Vagina (tissue), 2 donors: Measurements from ENCODE around the gene CCP110. TPM values are rescaled to one million over a fixed set of nuclear protein-coding genes. Genes with fewer than 3 reads are reported as not detected.

Experiments
- DNase-seq, 2 donors: peaks; one replicate each; pipeline ENCODE4 v3.0.0-alpha.2; 2017; ENCODE audit errors: extremely low spot score in 2 of 2
- H3K27ac ChIP-seq: fragments of 200-600 bp; sonication (generic); one replicate; pipeline ENCODE4 v1.5.1; 2019
- H3K27me3 ChIP-seq: fragments of 200-600 bp; sonication (generic); one replicate; pipeline ENCODE4 v1.5.1; 2019
- H3K36me3 ChIP-seq, 2 donors: fragments of 200-600 bp; sonication (generic); one replicate each; pipeline ENCODE4 v1.5.1; 2017 to 2019
- H3K4me1 ChIP-seq: fragments of 200-600 bp; sonication (generic); one replicate; pipeline ENCODE4 v1.5.1; 2019
- H3K4me3 ChIP-seq, 2 donors: fragments of 200-600 bp; sonication (generic); 1 replicate in 1 of 2; 2 replicates in 1 of 2; pipeline ENCODE4 v1.5.1; 2016 to 2019
- H3K9me3 ChIP-seq: fragments of 200-600 bp; sonication (generic); one replicate; pipeline ENCODE4 v1.5.1; 2019
- CTCF ChIP-seq, 3 experiments: fragments of 450-650 bp in 2 of 3; fragments of 200-600 bp in 1 of 3; sonication (generic) in 1 of 3; IDR thresholded peaks; one replicate each; pipeline ENCODE4 v1.5.1; 2017 to 2019; ENCODE audit warnings: antibody characterized with exemption in 3 of 3, mild to moderate bottlenecking in 2 of 3, moderate library complexity in 2 of 3
- POLR2A ChIP-seq, 2 donors: fragments of 450-650 bp; IDR thresholded peaks; one replicate each; pipeline ENCODE4 v1.6.1; 2017; ENCODE audit warnings: antibody characterized with exemption in 2 of 2, mild to moderate bottlenecking in 2 of 2, moderate library complexity in 2 of 2
- POLR2AphosphoS5 ChIP-seq, 2 donors: sonication (generic); formaldehyde crosslinking; IDR thresholded peaks; one replicate each; pipeline ENCODE4 v1.9.0; 2017; ENCODE audit warnings: antibody characterized with exemption in 2 of 2, mild to moderate bottlenecking in 2 of 2, low read depth in 1 of 2; ENCODE audit not compliant: insufficient read depth in 1 of 2
- intact Hi-C: fragments of 100-400 bp; cut with DNase I; formaldehyde crosslinking; loops from one replicate; pipeline ENCODE4 v1.15.1; 2023
- total RNA-seq: library from RNA; depleted of rRNA; stranded (reverse); fragments of >200 nt; gene quantifications from one replicate; pipeline ENCODE4 v1.2.3, GENCODE V29; 2016

CCP110 gene
- total RNA-seq, 1 donor from 2014 or later = 17.7 TPM

- no peaks in the 10 kb centered on the region for H3K36me3 ChIP-seq
- H3K27ac ChIP-seq = peak overlapping the region; percentile 79
- TF ChIP-seq POLR2AphosphoS5 (IDR thresholded peaks at IDR 0.05; ENCODE audit: insufficient read depth in 1 of 2, low read depth in 1 of 2) (no peak), CTCF (IDR thresholded peaks at IDR 0.05) (no peak), POLR2A (IDR thresholded peaks at IDR 0.05) (no peak)
- H3K4me1 ChIP-seq = peaks cover 57% of the 10 kb centered on the region
- no peak for DNase-seq
- H3K4me3 ChIP-seq = peak overlapping the region; percentile 78 to 79
- intact Hi-C loops = no loop called here
- H3K9me3 ChIP-seq = no peaks in the 10 kb centered on the region
- H3K27me3 ChIP-seq = no peaks in the 10 kb centered on the region
Observed at GRCh38 chr16:19522397-19522732, 1.4 kb upstream of the CCP110 start.

GRCh38 chr16:19522760-19523159, 982 bp upstream of the CCP110 start:
- peaks cover 0 to under 1% of the 10 kb centered on the region in 2 donors for H3K36me3 ChIP-seq
- no peak for TF ChIP-seq POLR2AphosphoS5 (IDR thresholded peaks at IDR 0.05; ENCODE audit: insufficient read depth in 1 of 2, low read depth in 1 of 2)
- no peak for TF ChIP-seq CTCF (IDR thresholded peaks at IDR 0.05)
- no peak for TF ChIP-seq POLR2A (IDR thresholded peaks at IDR 0.05)
- intact Hi-C loops = no loop called here
- no peaks in the 10 kb centered on the region for H3K9me3 ChIP-seq
- no peaks in the 10 kb centered on the region for H3K27me3 ChIP-seq
- no peak overlapping the region for H3K27ac ChIP-seq
- peaks cover 54% of the 10 kb centered on the region for H3K4me1 ChIP-seq
- H3K4me3 ChIP-seq = no peak overlapping the region
- no peak for DNase-seq

- peaks cover 0 to 4% of the 10 kb centered on the region in 2 donors for H3K36me3 ChIP-seq
- H3K9me3 ChIP-seq = no peaks in the 10 kb centered on the region
- TF ChIP-seq POLR2A (IDR thresholded peaks at IDR 0.05) = no peak
- no peak for TF ChIP-seq POLR2AphosphoS5 (IDR thresholded peaks at IDR 0.05; ENCODE audit: insufficient read depth in 1 of 2, low read depth in 1 of 2)
- no peak for TF ChIP-seq CTCF (IDR thresholded peaks at IDR 0.05)
- H3K27ac ChIP-seq = no peak overlapping the region
- H3K4me3 ChIP-seq = peak overlapping the region in 1 of 2 donors; percentile 95
- H3K4me1 ChIP-seq = peaks cover 49% of the 10 kb centered on the region
- intact Hi-C loops = no loop called here
- no peak for DNase-seq
- H3K27me3 ChIP-seq = no peaks in the 10 kb centered on the region
Observed at GRCh38 chr16:19523184-19523558, 571 bp upstream of the CCP110 start.

GRCh38 chr16:19524356-19524615, 544 bp downstream of the CCP110 start:
- peak overlapping the region; percentile 64 to 95 for H3K4me3 ChIP-seq
- peaks cover 0 to 14% of the 10 kb centered on the region in 2 donors for H3K36me3 ChIP-seq
- DNase-seq = no peak
- no peaks in the 10 kb centered on the region for H3K27me3 ChIP-seq
- TF ChIP-seq POLR2A (IDR thresholded peaks at IDR 0.05) (no peak), POLR2AphosphoS5 (IDR thresholded peaks at IDR 0.05; ENCODE audit: insufficient read depth in 1 of 2, low read depth in 1 of 2) (no peak), CTCF (IDR thresholded peaks at IDR 0.05) (no peak)
- no peaks in the 10 kb centered on the region for H3K9me3 ChIP-seq
- H3K27ac ChIP-seq = peak overlapping the region; percentile 60
- H3K4me1 ChIP-seq = peaks cover 46% of the 10 kb centered on the region
- intact Hi-C loops = no loop called here

GRCh38 chr16:19524616-19525384, 1.1 kb downstream of the CCP110 start:
- peak overlapping the region; percentile 60 for H3K27ac ChIP-seq
- H3K4me3 ChIP-seq = peak overlapping the region; percentile 64 to 95
- TF ChIP-seq CTCF (IDR thresholded peaks at IDR 0.05) (no peak), POLR2A (IDR thresholded peaks at IDR 0.05) (no peak), POLR2AphosphoS5 (IDR thresholded peaks at IDR 0.05; ENCODE audit: insufficient read depth in 1 of 2, low read depth in 1 of 2) (no peak)
- DNase-seq = no peak
- H3K27me3 ChIP-seq = no peaks in the 10 kb centered on the region
- intact Hi-C loops = no loop called here
- H3K36me3 ChIP-seq = peaks cover 0 to 19% of the 10 kb centered on the region in 2 donors
- H3K9me3 ChIP-seq = no peaks in the 10 kb centered on the region
- H3K4me1 ChIP-seq = peaks cover 43% of the 10 kb centered on the region
